ENCODE data around the gene CBFA2T2. TPM values are rescaled to one million over a fixed set of nuclear protein-coding genes. Genes with fewer than 3 reads are reported as not detected.
"Not testable (repeated sequence)": the region's sequence is repeated elsewhere in the genome, so short reads cannot be mapped to it uniquely, and the experiment has no call there.

The CBFA2T2 gene
- total RNA-seq, 6 donors from 2014 or later = 10.0 to 35.6 (median 16.2) TPM

GRCh38 chr20:33589059-33589458 is 99.2 kb downstream of the CBFA2T2 start:
- Histone ChIP-seq H3K27ac (no peak overlapping the region), H3K36me3 (no peaks in the 10 kb centered on the region), H3K27me3 (no peaks in the 10 kb centered on the region), H3K4me3 (no peak overlapping the region), H3K9me3 (no peaks in the 10 kb centered on the region), H3K4me1 (peaks cover 0 to 3% (median 0%) of the 10 kb centered on the region in 4 donors)
- TF ChIP-seq POLR2A (IDR thresholded peaks at IDR 0.05) (no peak), EP300 (IDR thresholded peaks at IDR 0.05) (no peak)
- ATAC-seq (ENCODE audit: low FRiP score in 2 of 2) (no peak), DNase-seq (no peak)

GRCh38 chr20:33591901-33592300 is 102.0 kb downstream of the CBFA2T2 start:
- H3K36me3 ChIP-seq; DNase-seq; H3K9me3 ChIP-seq; H3K27me3 ChIP-seq; H3K4me3 ChIP-seq; H3K27ac ChIP-seq; H3K4me1 ChIP-seq; ATAC-seq (ENCODE audit: low FRiP score in 2 of 2): not testable (repeated sequence)
- WGBS, 2 donors = 85% methylated on average over 9 of the region's 9 CpGs

GRCh38 chr20:33594743-33595142 is 104.8 kb downstream of the CBFA2T2 start:
- TF ChIP-seq POLR2AphosphoS5 (IDR thresholded peaks at IDR 0.05) (no peak), CTCF (IDR thresholded peaks at IDR 0.05) (no peak), POLR2A (IDR thresholded peaks at IDR 0.05) (no peak), EP300 (IDR thresholded peaks at IDR 0.05) (no peak)
- H3K36me3 ChIP-seq = no peaks in the 10 kb centered on the region
- H3K27me3 ChIP-seq = no peaks in the 10 kb centered on the region
- no peaks in the 10 kb centered on the region for H3K4me1 ChIP-seq
- H3K9me3 ChIP-seq = no peaks in the 10 kb centered on the region
- H3K4me3 ChIP-seq = no peak overlapping the region
- WGBS, 2 donors = 89 to 93% methylated on average over 2 of the region's 2 CpGs
- no peak for ATAC-seq (ENCODE audit: low FRiP score in 2 of 2)
- no peak overlapping the region for H3K27ac ChIP-seq
- no peak for DNase-seq

- no peak for TF ChIP-seq EP300 (IDR thresholded peaks at IDR 0.05)
- no peak for TF ChIP-seq CTCF (IDR thresholded peaks at IDR 0.05)
- ATAC-seq (ENCODE audit: low FRiP score in 2 of 2) = no peak
- no peak overlapping the region for H3K27ac ChIP-seq
Measured at GRCh38 chr20:33600414-33600813, 110.5 kb downstream of the CBFA2T2 start.

GRCh38 chr20:33600981-33601380 is 111.1 kb downstream of the CBFA2T2 start:
- Histone ChIP-seq H3K36me3 (peaks cover 0 to 4% (median 0%) of the 10 kb centered on the region in 4 donors), H3K4me3 (no peak overlapping the region), H3K27me3 (no peaks in the 10 kb centered on the region), H3K4me1 (peaks cover 0 to 6% (median 3%) of the 10 kb centered on the region in 4 donors), H3K27ac (no peak overlapping the region), H3K9me3 (no peaks in the 10 kb centered on the region)
- no peak for ATAC-seq (ENCODE audit: low FRiP score in 2 of 2)
- TF ChIP-seq POLR2A (IDR thresholded peaks at IDR 0.05) = no peak
- 86 to 92% methylated on average over 8 of the region's 8 CpGs for WGBS, 2 donors
- DNase-seq = no peak

More at GRCh38 chr20:33600414-33600813, 110.5 kb downstream of the CBFA2T2 start:
- peaks cover 0 to 6% (median 3%) of the 10 kb centered on the region in 4 donors for H3K4me1 ChIP-seq
- H3K27me3 ChIP-seq = no peaks in the 10 kb centered on the region
- DNase-seq = no peak
- H3K36me3 ChIP-seq = peaks cover 0 to 4% (median 0%) of the 10 kb centered on the region in 4 donors
- no peaks in the 10 kb centered on the region for H3K9me3 ChIP-seq
- WGBS, 2 donors = 89 to 94% methylated on average over 4 of the region's 4 CpGs
- no peak overlapping the region for H3K4me3 ChIP-seq

- WGBS, 2 donors = 91 to 95% methylated on average over 5 of the region's 5 CpGs
- no peak for ATAC-seq (ENCODE audit: low FRiP score in 2 of 2)
- H3K36me3 ChIP-seq = peaks cover 0 to 8% (median 0%) of the 10 kb centered on the region in 4 donors
- H3K4me1 ChIP-seq = peaks cover 0 to 6% (median 3%) of the 10 kb centered on the region in 4 donors
- DNase-seq = no peak
- H3K4me3 ChIP-seq = no peak overlapping the region
- H3K9me3 ChIP-seq = no peaks in the 10 kb centered on the region
- TF ChIP-seq POLR2A (IDR thresholded peaks at IDR 0.05) = no peak
- TF ChIP-seq POLR2AphosphoS5 (IDR thresholded peaks at IDR 0.05) = no peak
- no peak for TF ChIP-seq CTCF (IDR thresholded peaks at IDR 0.05)
- no peak for TF ChIP-seq EP300 (IDR thresholded peaks at IDR 0.05)
- H3K27me3 ChIP-seq = no peaks in the 10 kb centered on the region
- H3K27ac ChIP-seq = no peak overlapping the region
Measured at GRCh38 chr20:33601861-33602260, 112.0 kb downstream of the CBFA2T2 start.

Data from upper lobe of left lung (tissue), 6 donors.